NCI-H748 treated with DMSO at 0.1 percent for 48 hours (cell line): ENCODE results near the gene NR3C1.

Experiments
- DNase-seq: peaks from one replicate; lab custom pipeline; 2025; lab: John Stamatoyannopoulos, UW

NR3C1 gene

GRCh38 chr5:143233031-143233430, 170.5 kb downstream of the NR3C1 start:
- DNase-seq: no peak

DNA sequence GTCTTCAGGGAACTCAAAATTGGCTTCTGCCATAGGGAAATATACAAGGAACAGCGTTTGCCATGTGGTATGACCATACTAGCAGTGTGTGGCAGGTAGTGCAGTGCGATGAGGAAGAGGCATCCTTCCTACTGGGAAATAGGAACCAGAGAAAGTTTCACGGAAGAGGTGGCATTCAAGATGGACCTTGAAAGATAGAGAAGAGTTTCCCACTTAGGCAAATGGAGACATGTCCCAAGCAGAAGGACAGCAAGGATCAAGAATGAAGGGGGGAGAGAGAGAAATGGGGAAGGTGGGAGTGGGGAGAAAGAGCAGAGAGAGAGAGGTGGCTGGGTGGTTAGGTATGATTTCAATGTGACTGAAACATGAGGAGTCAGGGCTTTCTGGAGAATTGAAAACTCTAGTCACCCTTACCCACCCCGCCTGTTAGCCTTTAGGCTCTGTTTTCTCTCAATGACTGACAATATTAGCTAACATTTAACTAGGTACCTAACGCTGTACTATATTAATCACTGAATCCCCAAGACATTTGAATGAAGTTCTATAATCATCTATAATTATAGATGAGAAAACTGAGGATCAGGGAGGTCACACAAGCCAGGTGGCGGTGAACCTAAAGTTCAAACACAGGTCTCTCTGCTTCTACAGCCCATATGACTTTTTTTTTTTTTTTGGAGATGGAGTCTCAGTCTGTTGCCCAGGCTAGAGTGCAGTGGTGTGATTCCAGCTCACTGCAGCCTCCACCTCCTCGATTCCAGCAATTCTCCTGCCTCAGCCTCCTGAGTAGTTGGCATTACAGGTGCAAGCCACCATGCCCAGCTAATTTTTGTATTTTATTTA, 171.3 kb downstream of the NR3C1 start:
- no peak for DNase-seq

DNA sequence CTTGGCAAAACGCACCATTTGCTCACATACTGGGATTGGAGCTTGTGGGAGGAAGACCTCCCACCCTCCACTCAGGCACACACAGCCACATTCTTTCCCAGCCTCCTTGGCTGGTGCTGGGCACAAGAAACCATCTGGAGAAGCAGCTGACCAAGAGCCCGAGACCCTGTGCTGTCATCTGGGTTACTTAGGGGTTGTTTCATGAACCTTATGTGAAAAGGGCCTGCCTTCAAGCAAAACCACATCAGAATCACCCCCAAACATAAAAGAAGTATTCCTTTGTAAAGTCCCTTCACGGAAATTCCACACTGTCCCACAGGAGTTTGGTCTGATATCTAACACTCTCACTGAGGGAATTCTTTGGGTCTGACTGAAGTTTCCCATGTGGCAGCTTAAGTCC, 172.1 kb downstream of the NR3C1 start:
- DNase-seq: no peak

DNA sequence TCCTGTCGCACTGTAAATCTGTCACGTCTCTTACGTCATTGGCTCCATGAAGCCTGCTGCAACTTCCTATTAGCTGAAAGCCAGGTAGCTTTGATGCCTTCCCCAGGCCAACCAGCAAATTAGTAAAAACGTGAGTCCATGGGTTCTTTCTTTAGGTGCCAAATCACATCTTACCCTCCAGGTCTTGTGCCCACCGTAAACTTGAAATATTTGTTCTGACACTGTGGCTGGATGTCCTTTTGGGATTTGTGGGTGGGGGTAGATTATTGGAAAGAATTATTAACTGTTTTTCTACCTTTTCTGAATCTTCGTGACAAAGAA, 172.8 kb downstream of the NR3C1 start:
- DNase-seq: no peak

DNA sequence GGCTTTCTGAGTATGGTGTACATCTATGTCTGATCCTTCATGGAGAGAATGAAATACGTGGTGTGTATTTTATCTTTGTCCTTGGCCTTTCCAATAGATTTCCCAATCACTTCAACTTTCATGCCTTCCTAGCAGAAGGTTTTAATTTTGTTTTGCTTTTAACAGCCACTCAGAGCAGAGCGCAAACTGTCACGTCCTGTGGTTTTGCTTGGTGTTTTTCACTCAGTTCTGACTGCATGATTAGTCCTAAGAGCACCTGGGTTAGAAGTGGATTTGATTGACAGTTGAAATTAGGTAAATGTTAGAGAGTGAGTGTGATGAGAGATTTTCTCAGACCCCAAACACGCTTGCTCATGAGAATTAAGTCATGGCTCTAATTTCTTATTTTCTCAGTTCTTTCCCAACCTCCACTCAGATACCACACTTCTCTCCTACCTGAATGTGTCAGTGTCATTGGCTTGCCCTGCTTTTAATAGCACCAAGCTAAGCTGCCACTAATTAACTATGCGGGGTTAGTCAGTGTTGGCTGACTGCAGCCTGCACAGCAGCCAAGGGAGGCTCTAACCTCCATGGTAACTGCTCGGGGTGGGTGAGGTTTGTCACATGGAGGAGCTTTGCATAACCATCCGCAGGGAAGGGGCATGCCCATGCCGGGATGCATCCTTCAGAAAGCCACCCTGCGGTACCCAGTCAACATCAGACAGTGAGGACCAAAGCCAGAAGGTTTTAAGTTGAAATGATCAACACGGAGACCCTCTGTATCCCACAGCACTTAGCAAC, 173.4 kb downstream of the NR3C1 start:
- no peak for DNase-seq

DNA sequence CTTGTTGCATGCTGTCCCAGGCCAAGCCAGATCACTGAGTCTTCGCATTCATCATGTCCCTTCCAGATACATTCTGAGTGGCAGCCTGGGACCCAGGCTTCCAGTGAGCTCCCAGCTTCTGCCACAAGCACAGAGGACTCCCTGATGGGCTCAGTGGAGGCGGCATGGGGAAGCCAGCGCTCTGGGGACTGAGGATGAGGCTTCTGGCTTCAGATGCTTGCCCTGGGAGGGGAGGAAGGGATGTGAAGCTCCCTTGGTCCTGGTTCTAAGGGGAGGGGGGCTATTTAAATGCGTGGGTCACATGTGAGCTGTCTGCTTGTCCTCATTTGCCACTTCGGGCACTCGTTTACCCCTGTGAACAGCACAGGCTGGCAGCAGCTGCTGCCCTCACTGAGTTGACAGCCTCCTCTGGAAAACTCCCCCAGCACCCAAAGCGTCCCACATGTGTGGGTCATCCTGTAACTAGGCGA, 174.0 kb downstream of the NR3C1 start:
- no peak for DNase-seq

- DNase-seq: no peak
These were observed 174.7 kb downstream of the NR3C1 start for GRCh38 chr5:143228597-143229293.
